Hepatocyte (in vitro differentiated cells): ENCODE data around the gene KMT2A. TPM values are rescaled to one million over a fixed set of nuclear protein-coding genes. Genes with fewer than 3 reads are reported as not detected.

Experiments
- DNase-seq: peaks from one replicate; pipeline ENCODE4 v3.0.0-alpha.2; 2016; ENCODE audit warnings: low spot score
- H2AFZ ChIP-seq: fragments of 200-600 bp; sonication (generic); 2 replicates; pipeline ENCODE4 v1.6.0; 2016; ENCODE audit warnings: antibody characterized with exemption, mild to moderate bottlenecking
- H3K27ac ChIP-seq: fragments of 200-600 bp; sonication (generic); 2 replicates; pipeline ENCODE4 v1.5.1; 2016; ENCODE audit warnings: mild to moderate bottlenecking
- H3K27me3 ChIP-seq: fragments of 200-600 bp; sonication (generic); 2 replicates; pipeline ENCODE4 v1.6.1; 2016
- H3K36me3 ChIP-seq: fragments of 200-600 bp; sonication (generic); replicated peaks from 2 replicates; pipeline ENCODE4 v1.5.1; 2016; ENCODE audit warnings: low read depth; ENCODE audit not compliant: insufficient read depth
- H3K4me1 ChIP-seq: fragments of 200-600 bp; sonication (generic); 2 replicates; pipeline ENCODE4 v1.5.1; 2016; ENCODE audit warnings: mild to moderate bottlenecking, moderate library complexity; ENCODE audit not compliant: insufficient read depth
- H3K4me2 ChIP-seq: fragments of 200-600 bp; sonication (generic); 2 replicates; pipeline ENCODE4 v1.6.0; 2016
- H3K4me3 ChIP-seq: fragments of 200-600 bp; sonication (generic); 2 replicates; pipeline ENCODE4 v1.5.1; 2016; ENCODE audit warnings: mild to moderate bottlenecking
- H3K79me2 ChIP-seq: fragments of 200-600 bp; sonication (generic); 2 replicates; pipeline ENCODE4 v1.6.0; 2017; ENCODE audit warnings: mild to moderate bottlenecking
- H3K9me2 ChIP-seq: fragments of 200-600 bp; sonication (generic); replicated peaks from 2 replicates; pipeline ENCODE4 v1.6.0; 2017; ENCODE audit warnings: mild to moderate bottlenecking; ENCODE audit not compliant: insufficient read depth
- H3K9me3 ChIP-seq: fragments of 200-600 bp; sonication (generic); 2 replicates; pipeline ENCODE4 v1.5.1; 2016; ENCODE audit warnings: low read depth, mild to moderate bottlenecking
- H4K20me1 ChIP-seq: fragments of 200-600 bp; sonication (generic); 2 replicates; pipeline ENCODE4 v1.6.0; 2016; ENCODE audit warnings: mild to moderate bottlenecking; ENCODE audit not compliant: insufficient read depth, poor library complexity, severe bottlenecking
- CTCF ChIP-seq: fragments of 200-600 bp; sonication (generic); IDR thresholded peaks from 2 replicates; pipeline ENCODE4 v1.5.1; 2016; ENCODE audit warnings: antibody characterized with exemption, mild to moderate bottlenecking; ENCODE audit not compliant: poor library complexity
- EZH2 ChIP-seq: fragments of 200-600 bp; sonication (generic); IDR thresholded peaks from 2 replicates; pipeline ENCODE4 v1.6.1; 2016; ENCODE audit warnings: antibody characterized with exemption, mild to moderate bottlenecking, borderline replicate concordance
- EZH2phosphoT487 ChIP-seq: fragments of 200-600 bp; sonication (generic); IDR thresholded peaks from one replicate; pipeline ENCODE4 v1.6.1; 2018; ENCODE audit warnings: antibody characterized with exemption, mild to moderate bottlenecking, low read depth, moderate library complexity; ENCODE audit not compliant: unreplicated experiment, severe bottlenecking
- WGBS: methylation state at CpG from one replicate; pipeline ENCODE4 v1.1.6; 2016; ENCODE audit warnings: low lambda C conversion rate; ENCODE audit errors: missing lambda C conversion rate; 5-methylcytosine and 5-hydroxymethylcytosine counted together
- polyA plus RNA-seq: library from polyadenylated mRNA; unstranded; fragments of >200 nt; fragmentation: Nextera tagmentation; extraction: Ambion mirVana; gene quantifications from 2 replicates; pipeline ENCODE4 v1.2.1, GENCODE V29; 2016
- total RNA-seq: library from RNA; depleted of rRNA; stranded (reverse); fragments of >200 nt; gene quantifications from 2 replicates; pipeline ENCODE4 v1.2.3, GENCODE V29; 2014

KMT2A gene
- total and polyA plus RNA-seq, 2 experiments from 2014 or later, result 23.0 to 29.1 TPM

GRCh38 chr11:118530683-118531596, 94.6 kb downstream of the KMT2A start, which contains the start of gene TMEM25:
TMEM25 (plus strand) TSS chr11:118531192; CDS start chr11:118531802, 610 bp downstream.
- H3K27ac ChIP-seq, result peak within 1 kb of the TSS; percentile 91
- no peaks in the 10 kb centered on the region for H3K27me3 ChIP-seq
- peak within 1 kb of the TSS; percentile 92 for H3K4me2 ChIP-seq
- peaks cover 15% of the 10 kb centered on the region for H3K4me1 ChIP-seq
- peaks cover 10% of the 10 kb centered on the region for H3K79me2 ChIP-seq
- no peaks in the 10 kb centered on the region for H3K36me3 ChIP-seq
- H3K9me2 ChIP-seq, result no peaks in the 10 kb centered on the region
- no peaks in the 10 kb centered on the region for H3K9me3 ChIP-seq
- H3K4me3 ChIP-seq, result peak within 1 kb of the TSS; percentile 100
- peak within 1 kb of the TSS; percentile 96 for H2AFZ ChIP-seq
- TF ChIP-seq EZH2 (no peak), CTCF (no peak), EZH2phosphoT487 (no peak)
- peak; percentile 86 for DNase-seq
- no peaks in the 10 kb centered on the region for H4K20me1 ChIP-seq
- WGBS, result under 1% methylated on average over 57 of the region's 94 CpGs

GRCh38 chr11:118531597-118532084, 95.3 kb downstream of the KMT2A start:
- Histone ChIP-seq H2AFZ (peak overlapping the region; percentile 96), H3K4me1 (peaks cover 15% of the 10 kb centered on the region), H3K27me3 (no peaks in the 10 kb centered on the region), H3K27ac (peak overlapping the region; percentile 91), H3K9me2 (no peaks in the 10 kb centered on the region), H3K36me3 (no peaks in the 10 kb centered on the region), H3K4me2 (peak overlapping the region; percentile 92), H3K9me3 (no peaks in the 10 kb centered on the region), H4K20me1 (no peaks in the 10 kb centered on the region), H3K4me3 (peak overlapping the region; percentile 100), H3K79me2 (peaks cover 10% of the 10 kb centered on the region)
- DNase-seq, result no peak
- TF ChIP-seq EZH2phosphoT487 (no peak), EZH2 (no peak), CTCF (no peak)
- WGBS, result 9% methylated on average over 12 of the region's 12 CpGs

- Histone ChIP-seq H3K4me2 (peak overlapping the region; percentile 92), H3K9me2 (no peaks in the 10 kb centered on the region), H3K9me3 (no peaks in the 10 kb centered on the region), H3K4me1 (peaks cover 15% of the 10 kb centered on the region), H3K27me3 (no peaks in the 10 kb centered on the region), H3K36me3 (no peaks in the 10 kb centered on the region), H4K20me1 (no peaks in the 10 kb centered on the region), H3K27ac (peak overlapping the region; percentile 91), H3K79me2 (peaks cover 10% of the 10 kb centered on the region), H3K4me3 (no peak overlapping the region), H2AFZ (no peak overlapping the region)
- DNase-seq, result no peak
- no peak for TF ChIP-seq EZH2
- no peak for TF ChIP-seq CTCF
- TF ChIP-seq EZH2phosphoT487, result no peak
- WGBS, result 86% methylated on average over 10 of the region's 10 CpGs
Observed at GRCh38 chr11:118532091-118532490, 95.8 kb downstream of the KMT2A start.
